Fibroblast of skin of back (primary cell): Measurements from ENCODE around the gene PCDH9.

Source experiments
- DNase-seq: peaks from one replicate; pipeline ENCODE4 v3.0.0-alpha.2; 2013

Gene PCDH9

DNA sequence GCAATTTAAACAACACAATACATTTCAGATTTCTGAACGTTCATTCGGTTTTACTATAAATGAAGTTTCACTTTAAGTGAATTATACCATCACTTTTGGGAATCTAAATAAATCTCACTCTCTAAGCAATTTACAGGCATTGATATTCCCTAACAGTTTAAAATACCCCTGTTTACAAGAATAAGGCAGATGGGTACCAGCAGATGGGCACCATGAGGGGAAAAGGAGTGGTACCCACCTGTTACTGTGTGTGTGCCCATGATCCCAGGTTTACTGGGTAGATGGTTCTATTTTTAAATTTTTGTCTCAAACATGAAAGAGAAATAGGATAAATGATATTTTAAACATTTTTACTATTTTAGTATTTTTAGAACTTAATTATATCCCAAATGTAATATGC, 212.9 kb downstream of the PCDH9 start:
- DNase-seq = no peak

GRCh38 chr13:67015976-67016600, 214.0 kb downstream of the PCDH9 start:
- no peak for DNase-seq

DNA sequence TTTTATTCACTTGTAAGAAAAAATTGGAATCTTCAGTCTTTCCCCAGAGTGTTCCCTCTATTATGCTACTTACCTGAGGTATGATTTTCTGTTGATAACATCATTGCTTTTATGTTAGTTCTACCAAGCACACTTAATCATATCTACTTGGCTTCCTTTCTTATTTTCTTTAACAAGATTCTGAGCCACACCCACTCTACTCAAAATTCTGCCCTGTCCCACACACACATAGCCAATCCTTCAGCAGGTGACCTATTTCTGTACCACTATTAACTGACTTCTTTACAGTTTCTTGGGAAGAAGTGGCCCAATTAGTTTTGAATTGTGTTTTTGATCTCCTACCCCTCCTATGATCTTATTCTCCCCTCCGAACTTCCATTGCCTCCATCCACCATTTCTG, 215.7 kb downstream of the PCDH9 start:
- DNase-seq = no peak

DNA sequence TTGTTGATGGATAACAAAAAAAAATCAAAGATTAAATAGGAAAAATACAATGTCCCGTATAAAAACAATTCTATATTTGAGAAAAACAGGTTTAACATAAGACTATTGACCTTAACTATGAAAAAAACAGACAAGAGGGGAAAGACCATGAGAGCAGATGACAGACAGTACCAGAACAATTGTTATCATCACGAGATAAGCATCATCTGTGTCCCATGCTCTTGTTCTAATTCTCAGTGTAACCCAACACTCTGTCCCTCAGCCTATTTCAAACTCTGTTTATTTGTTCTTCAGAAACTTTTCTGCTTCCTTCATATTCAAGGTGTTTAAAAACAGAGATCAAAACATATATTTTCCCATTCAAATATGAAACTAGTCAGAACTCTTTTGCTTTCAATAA, 216.4 kb downstream of the PCDH9 start:
- DNase-seq = no peak

- DNase-seq = no peak
These were observed 222.0 kb downstream of the PCDH9 start for GRCh38 chr13:67008075-67008668.

GRCh38 chr13:67004511-67004910, 225.6 kb downstream of the PCDH9 start:
- DNase-seq = no peak

DNA sequence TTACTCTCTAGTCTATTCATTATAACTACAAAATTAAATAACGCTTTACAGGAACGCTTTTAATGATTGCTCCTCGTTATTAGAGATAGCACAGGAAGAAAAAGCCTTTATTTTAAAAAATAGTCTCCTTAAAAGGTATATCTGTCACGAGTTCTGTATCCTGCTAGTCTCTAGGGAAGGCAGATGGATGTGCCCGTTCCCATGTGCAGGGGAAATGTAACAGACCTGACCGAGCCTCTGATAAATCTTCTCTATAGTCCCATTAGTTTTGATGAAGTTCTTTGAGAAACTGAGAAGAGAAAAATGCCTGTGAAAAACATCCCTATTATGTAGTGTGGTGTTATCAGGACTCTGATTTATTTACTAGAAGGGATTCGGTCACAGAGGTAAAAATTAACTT, 226.4 kb downstream of the PCDH9 start:
- no peak for DNase-seq

DNA sequence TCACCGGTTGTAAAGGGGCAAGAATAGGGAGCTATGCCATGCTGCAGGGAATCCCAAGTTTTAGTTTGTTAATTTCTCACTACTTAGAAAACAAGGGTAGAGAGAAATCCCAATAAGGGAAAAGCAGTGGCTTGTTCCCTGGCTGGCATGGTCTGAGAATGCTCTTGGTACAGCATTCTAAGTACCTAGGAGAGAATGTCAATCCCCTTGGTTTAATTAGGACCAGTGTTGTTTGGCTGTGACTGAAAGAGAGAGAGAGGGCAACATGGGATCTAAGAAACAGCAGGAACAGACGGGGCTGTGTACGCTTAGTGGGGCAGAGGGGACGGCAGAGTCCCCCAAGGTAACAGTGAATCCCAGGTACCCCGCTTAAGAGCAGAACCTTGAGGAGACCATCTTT, 228.8 kb downstream of the PCDH9 start:
- no peak for DNase-seq

- no peak for DNase-seq
These were observed 233.6 kb downstream of the PCDH9 start for GRCh38 chr13:66996503-66996902.

DNA sequence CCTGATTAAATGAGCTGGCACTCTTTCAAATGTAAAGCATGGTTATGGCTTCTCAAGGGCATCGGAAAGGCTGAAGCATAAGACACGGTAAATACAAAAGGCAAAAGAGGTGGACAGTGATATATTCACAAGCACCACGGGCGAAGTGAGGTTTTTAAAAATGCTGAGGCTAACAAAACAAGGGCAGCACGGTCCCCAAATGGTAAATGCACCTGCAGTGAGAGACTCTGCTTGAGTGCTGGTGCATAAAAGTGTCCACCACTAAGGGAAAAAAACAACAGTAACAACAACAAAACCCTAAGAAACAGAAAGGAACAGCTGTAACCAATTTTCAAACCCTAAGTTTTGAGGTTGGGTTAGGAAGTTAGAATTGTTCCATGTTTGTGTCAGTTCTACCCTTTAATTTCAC, 234.9 kb downstream of the PCDH9 start:
- DNase-seq = no peak

- DNase-seq = no peak
These were observed 235.5 kb downstream of the PCDH9 start for GRCh38 chr13:66994517-66995202.

DNA sequence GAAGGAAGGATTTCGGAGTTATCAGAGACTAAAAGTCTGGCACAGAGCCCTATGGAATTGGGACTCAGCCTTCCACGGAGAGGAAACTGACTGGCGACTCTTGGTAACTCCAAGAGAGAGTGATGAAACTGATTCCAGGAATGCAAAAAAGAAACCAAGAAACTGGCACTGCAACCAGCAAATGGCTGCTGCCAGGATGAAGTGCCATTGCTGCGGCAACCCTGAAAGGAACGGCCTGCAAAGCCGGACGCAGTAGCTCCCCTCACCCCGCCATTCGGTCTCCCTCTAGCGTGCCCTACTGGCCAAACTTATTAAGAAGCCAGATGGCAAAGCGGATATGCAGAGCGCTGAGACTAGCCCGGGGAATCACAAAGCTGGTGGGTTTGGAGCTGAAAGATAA, 236.0 kb downstream of the PCDH9 start:
- DNase-seq = peak; percentile 62

GRCh38 chr13:66992719-66993118, 237.4 kb downstream of the PCDH9 start:
- DNase-seq = no peak

- peak; percentile 20 for DNase-seq
These were observed 238.0 kb downstream of the PCDH9 start for GRCh38 chr13:66992183-66992582.

- DNase-seq = no peak
These were observed 245.9 kb downstream of the PCDH9 start for GRCh38 chr13:66984241-66984640.

- no peak for DNase-seq
These were observed 248.2 kb downstream of the PCDH9 start for GRCh38 chr13:66981912-66982311.

- DNase-seq = no peak
These were observed 253.0 kb downstream of the PCDH9 start for GRCh38 chr13:66977161-66977560.

GRCh38 chr13:66974889-66975288, 255.2 kb downstream of the PCDH9 start:
- no peak for DNase-seq

- no peak for DNase-seq
These were observed 256.0 kb downstream of the PCDH9 start for GRCh38 chr13:66974174-66974573.

- DNase-seq = peak; percentile 15
These were observed 257.5 kb downstream of the PCDH9 start for GRCh38 chr13:66972659-66973058.

DNA sequence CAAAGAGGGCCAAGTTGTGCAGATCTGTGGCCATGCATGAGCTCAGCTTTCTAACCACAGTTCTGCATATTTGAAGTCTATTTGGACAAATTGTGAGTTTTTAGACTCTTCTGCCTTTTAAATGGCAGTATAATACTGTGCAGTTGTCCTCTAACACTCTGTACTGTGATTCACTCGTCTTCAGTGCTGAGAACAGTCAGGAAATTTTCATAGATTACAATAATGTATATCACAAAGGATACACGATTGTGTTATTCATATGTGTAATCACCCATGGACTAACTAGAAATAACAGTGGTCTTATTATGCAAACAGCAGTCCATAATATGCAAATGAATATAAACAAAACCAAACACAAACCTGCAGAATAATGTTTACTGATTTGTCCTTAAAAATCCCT, 259.1 kb downstream of the PCDH9 start:
- no peak for DNase-seq

- no peak for DNase-seq
These were observed 260.8 kb downstream of the PCDH9 start for GRCh38 chr13:66969291-66969690.

- no peak for DNase-seq
These were observed 262.1 kb downstream of the PCDH9 start for GRCh38 chr13:66967811-66968597.
